HepG2 (cell line): ENCODE results near the gene DRC7. TPM values are rescaled to one million over a fixed set of nuclear protein-coding genes. Genes with fewer than 3 reads are reported as not detected.

Experiments
- ATAC-seq: fragments of 200-7000 bp; cut with Tn5 transposase; 3 replicates; pipeline ENCODE4 v1.9.1; 2020; ENCODE audit warnings: mild to moderate bottlenecking, moderate library complexity
- BruUV-seq: library from RNA; stranded (reverse); fragments of 400-500 nt; replicated peaks from 2 replicates; lab custom pipeline; 2021; lab: Mats Ljungman, UMichigan
- CTCF ChIA-PET: fragments of 300-600 bp; formaldehyde crosslinking; extraction: SDS; loops from one replicate; lab custom pipeline; 2021; ENCODE audit warnings: low total read pairs, inconsistent platforms, low intra/inter-chr PET ratio; lab: Yijun Ruan, JAX
- POLR2A ChIA-PET: fragments of 350-600 bp; sonication (Branson Sonifier 250); formaldehyde crosslinking; loops from one replicate; lab custom pipeline; 2020; ENCODE audit warnings: antibody characterized with exemption, inconsistent platforms; lab: Yijun Ruan, JAX
- DNase-seq: peaks from one replicate; pipeline ENCODE4 v3.0.0-alpha.2; 2015; ENCODE audit warnings: low spot score
- FAIRE-seq: peaks from 3 replicates; lab custom pipeline; 2011; peaks lifted over from hg19 to GRCh38; lab: Jason Lieb, UNC
- H2AFZ ChIP-seq: one replicate; pipeline ENCODE4 v1.6.1; 2011; ENCODE audit warnings: low read length, inconsistent platforms
- H3K27ac ChIP-seq: fragments of 300-600 bp; 3 replicates; pipeline ENCODE4 v1.8.0; 2011; ENCODE audit warnings: mixed run types, mild to moderate bottlenecking, mixed read lengths, low read length, inconsistent platforms; ENCODE audit not compliant: insufficient read depth; ENCODE audit errors: extremely low read length
- H3K27me3 ChIP-seq, 2 experiments: fragments of 200-600 bp in 1 of 2; 2 replicates in 1 of 2; 3 replicates in 1 of 2; pipeline versions ENCODE4 v1.6.0 to v1.8.0; 2011; ENCODE audit warnings: low read length in 2 of 2, mild to moderate bottlenecking in 2 of 2, moderate library complexity in 2 of 2, inconsistent platforms in 1 of 2; ENCODE audit not compliant: insufficient read depth in 2 of 2, control insufficient read depth in 1 of 2
- H3K36me3 ChIP-seq, 2 experiments: fragments of 200-600 bp in 1 of 2; replicated peaks in 1 of 2; 2 replicates in 1 of 2; 3 replicates in 1 of 2; pipeline versions ENCODE4 v1.5.1 to v1.8.0; 2011; ENCODE audit warnings: low read length in 2 of 2, inconsistent platforms in 1 of 2; ENCODE audit not compliant: insufficient read depth in 2 of 2, control insufficient read depth in 1 of 2
- H3K4me1 ChIP-seq: 2 replicates; pipeline ENCODE4 v1.5.1; 2012; ENCODE audit warnings: low read length, inconsistent platforms; ENCODE audit not compliant: insufficient read depth
- H3K4me2 ChIP-seq: 2 replicates; pipeline ENCODE4 v1.6.0; 2011; ENCODE audit warnings: low read depth, low read length, inconsistent platforms
- H3K4me3 ChIP-seq, 3 experiments: fragments of 200-600 bp in 1 of 3; sonication (generic), shearing (Covaris generic) in 1 of 3; replicated peaks in 1 of 3; 2 replicates each; pipeline ENCODE4 v1.5.1; 2011 to 2016; ENCODE audit warnings: low read length in 3 of 3, inconsistent platforms in 2 of 3, low read depth in 2 of 3, mild to moderate bottlenecking in 2 of 3, control low read depth in 1 of 3, mixed read lengths in 1 of 3; ENCODE audit not compliant: insufficient read depth in 1 of 3
- H3K79me2 ChIP-seq: one replicate; pipeline ENCODE4 v1.6.1; 2011; ENCODE audit warnings: low read length, inconsistent platforms; ENCODE audit not compliant: insufficient read depth
- H3K9ac ChIP-seq: 2 replicates; pipeline ENCODE4 v1.6.0; 2011; ENCODE audit warnings: mild to moderate bottlenecking, low read depth, low read length, inconsistent platforms; ENCODE audit not compliant: insufficient read depth
- H3K9me3 ChIP-seq: 2 replicates; pipeline ENCODE4 v1.5.1; 2012; ENCODE audit warnings: mild to moderate bottlenecking, low read length
- H4K20me1 ChIP-seq: 2 replicates; pipeline ENCODE4 v1.6.0; 2011; ENCODE audit warnings: inconsistent platforms, mild to moderate bottlenecking, low read length, moderate library complexity; ENCODE audit not compliant: insufficient read depth
- HES4 ChIP-seq: sonication (generic); formaldehyde crosslinking; IDR thresholded peaks from 2 replicates; pipeline ENCODE4 v1.9.0; 2021; ENCODE audit warnings: mild to moderate bottlenecking, missing genetic modification reagents, borderline replicate concordance
- KDM5B ChIP-seq: sonication (generic); formaldehyde crosslinking; IDR thresholded peaks from 2 replicates; pipeline ENCODE4 v1.4.0; 2020; ENCODE audit warnings: missing genetic modification reagents, mild to moderate bottlenecking, borderline replicate concordance
- RNF2 ChIP-seq: fragments of 450-650 bp; conservative IDR thresholded peaks from 2 replicates; pipeline ENCODE4 v1.6.1; 2016; ENCODE audit warnings: low read depth
- XRCC5 ChIP-seq: fragments of 200-400 bp; formaldehyde crosslinking; optimal IDR thresholded peaks from 2 replicates; pipeline ENCODE3; 2017; ENCODE audit warnings: mild to moderate bottlenecking, low read length
- ZMYM2 ChIP-seq: sonication (generic); formaldehyde crosslinking; IDR thresholded peaks from 2 replicates; pipeline ENCODE4 v1.8.0; 2022; ENCODE audit warnings: mild to moderate bottlenecking, missing genetic modification reagents
- ZMYM3 ChIP-seq: sonication (generic); formaldehyde crosslinking; IDR thresholded peaks from 2 replicates; pipeline ENCODE4 v1.5.1; 2020; ENCODE audit warnings: mild to moderate bottlenecking, missing genetic modification reagents
- ZNF121 ChIP-seq: sonication (generic); formaldehyde crosslinking; IDR thresholded peaks from 2 replicates; pipeline ENCODE4 v1.5.0; 2020; ENCODE audit warnings: mild to moderate bottlenecking, missing genetic modification reagents
- ZNF296 ChIP-seq: sonication (generic); formaldehyde crosslinking; conservative IDR thresholded peaks from 2 replicates; pipeline ENCODE4 v1.5.0; 2020; ENCODE audit warnings: mild to moderate bottlenecking, missing genetic modification reagents
- WGBS: methylation state at CpG from one replicate; pipeline ENCODE4 v1.1.6; 2017; ENCODE audit warnings: low lambda C conversion rate; 5-methylcytosine and 5-hydroxymethylcytosine counted together
- in situ Hi-C: cut with HindIII; loops from 2 replicates; pipeline ENCODE4 v1.10.0; 2017; ENCODE audit warnings: low pct_unique_long_range_greater_than_20kb; ENCODE audit not compliant: extremely low pct_ligation_motif_present
- intact Hi-C: fragments of 100-400 bp; cut with micrococcal nuclease; formaldehyde crosslinking; loops from one replicate; pipeline ENCODE4 v1.10.0; 2022; ENCODE audit not compliant: unreplicated experiment
- polyA plus RNA-seq, 8 experiments: library from polyadenylated mRNA; depleted of rRNA in 3 of 8; stranded (reverse) in 7 of 8; unstranded in 1 of 8; fragments of >200 nt; fragmentation: Illumina TruSeq in 4 of 8; extraction: Trizol in 4 of 8; gene quantifications; 2 replicates each; pipeline versions ENCODE4 v1.2.1 to v1.2.3, GENCODE V29; 2011 to 2016; ENCODE audit warnings: low read depth in 4 of 8, missing spikeins in 1 of 8, mixed read lengths in 1 of 8; ENCODE audit not compliant: insufficient read depth in 1 of 8
- total RNA-seq, 5 experiments: library from RNA; depleted of rRNA; stranded (reverse); fragments of >200 nt; fragmentation: Illumina TruSeq; extraction: Trizol; gene quantifications; 2 replicates each; pipeline ENCODE4 v1.2.3, GENCODE V29; 2016; ENCODE audit warnings: low read depth in 1 of 5
- TF ChIP-seq, protein P1 (sequence below): sonication (generic); formaldehyde crosslinking; IDR thresholded peaks from 2 replicates; pipeline ENCODE4 v1.5.0; 2020; ENCODE audit warnings: missing genetic modification reagents, mild to moderate bottlenecking, borderline replicate concordance
- TF ChIP-seq, protein P2 (sequence below): sonication (generic); formaldehyde crosslinking; IDR thresholded peaks from 2 replicates; pipeline ENCODE4 v1.8.0; 2022; ENCODE audit warnings: missing genetic modification reagents, mild to moderate bottlenecking, inconsistent platforms, borderline replicate concordance
- TF ChIP-seq, protein P3 (sequence below): sonication (generic); formaldehyde crosslinking; IDR thresholded peaks from 2 replicates; pipeline ENCODE4 v1.4.0; 2020; ENCODE audit warnings: low read depth, mild to moderate bottlenecking, missing genetic modification reagents
- TF ChIP-seq, protein P4 (sequence below): sonication (generic); formaldehyde crosslinking; IDR thresholded peaks from 2 replicates; pipeline ENCODE4 v1.8.0; 2022; ENCODE audit warnings: mild to moderate bottlenecking, missing genetic modification reagents, borderline replicate concordance
- TF ChIP-seq, protein P5 (sequence below): sonication (generic); formaldehyde crosslinking; IDR thresholded peaks from 2 replicates; pipeline ENCODE4 v1.5.0; 2020; ENCODE audit warnings: mild to moderate bottlenecking, missing genetic modification reagents

Gene DRC7
- total and polyA plus RNA-seq, 2 of the 13 experiments (the other 11 are each of a cell fraction or from before 2014, with no cell fraction given) = 2.7 to 3.4 TPM

DNA sequence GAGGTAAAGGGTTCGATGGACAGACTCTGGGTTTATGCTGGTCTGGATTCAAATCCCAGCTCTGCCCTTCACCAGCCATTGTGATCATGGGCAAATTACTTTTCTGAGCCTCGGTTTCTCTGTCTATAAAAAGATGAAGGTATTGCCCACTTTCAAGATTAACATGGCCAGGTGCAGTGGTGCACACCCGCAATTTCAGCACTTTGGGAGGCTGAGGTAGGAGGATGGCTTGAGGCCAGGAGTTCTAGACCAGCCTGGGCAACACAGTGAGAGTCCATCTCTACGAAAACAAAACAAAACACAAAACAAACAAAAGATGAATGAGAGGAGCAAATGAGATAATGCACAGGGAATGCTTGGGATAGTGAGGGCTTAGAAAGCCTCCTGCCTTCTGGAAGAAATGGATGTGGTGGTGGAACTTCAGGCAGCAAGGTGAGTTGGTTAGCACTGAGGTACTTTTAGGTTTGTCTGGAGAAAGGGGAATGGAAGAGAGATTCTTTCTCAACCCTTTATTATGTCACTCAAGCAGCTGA, 18.0 kb upstream of the DRC7 start:
- Histone ChIP-seq H3K4me3 (no peak overlapping the region), H3K27ac (no peak overlapping the region), H3K79me2 (no peaks in the 10 kb centered on the region), H3K4me2 (no peak overlapping the region; the same call in 1 of the 2 replicates), H2AFZ (no peak overlapping the region), H3K4me1 (peaks cover 53% of the 10 kb centered on the region), H3K36me3 (no peaks in the 10 kb centered on the region), H4K20me1 (no peaks in the 10 kb centered on the region), H3K9ac (no peak overlapping the region), H3K9me3 (no peaks in the 10 kb centered on the region), H3K27me3 (no peaks in the 10 kb centered on the region)
- in situ Hi-C loops (no loop called here), intact Hi-C loops (loop anchor here (2.0 kb wide), 1 partner anchor 44 kb away; no protein-coding TSS in a partner anchor)
- peak; percentile 18; the same call in 1 of the 3 replicates for ATAC-seq
- WGBS = 66% methylated on average over 4 of the region's 4 CpGs
- ChIA-PET POLR2A (interaction anchor here (1.1 to 2.6 kb wide), 3 partner anchors 9 to 59 kb away, joined by 3 to 12 read pairs (median 4); partner anchors contain the start of gene ADGRG3), CTCF (no interaction called here)
- peak; percentile 44 for DNase-seq
- no TSS peak for BruUV-seq
- peak; percentile 39 for FAIRE-seq
- TF ChIP-seq HES4 (CRISPR knock-in tag) (no peak), ZMYM2 (peak; percentile 28; the same call in 1 of the 2 replicates), ZNF296 (CRISPR knock-in tag) (no peak), ZMYM3 (CRISPR knock-in tag) (peak; percentile 39; the same call in 1 of the 2 replicates), ZNF121 (CRISPR knock-in tag) (peak; percentile 79), KDM5B (CRISPR knock-in tag) (no peak), XRCC5 (no peak), RNF2 (no peak)
- TF ChIP-seq, protein P1, sequence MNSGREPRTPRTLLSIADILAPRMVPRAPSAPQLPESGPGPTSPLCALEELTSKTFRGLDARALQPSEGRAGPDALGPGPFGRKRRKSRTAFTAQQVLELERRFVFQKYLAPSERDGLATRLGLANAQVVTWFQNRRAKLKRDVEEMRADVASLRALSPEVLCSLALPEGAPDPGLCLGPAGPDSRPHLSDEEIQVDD (CRISPR knock-in tag) = no peak
- TF ChIP-seq, protein P2, sequence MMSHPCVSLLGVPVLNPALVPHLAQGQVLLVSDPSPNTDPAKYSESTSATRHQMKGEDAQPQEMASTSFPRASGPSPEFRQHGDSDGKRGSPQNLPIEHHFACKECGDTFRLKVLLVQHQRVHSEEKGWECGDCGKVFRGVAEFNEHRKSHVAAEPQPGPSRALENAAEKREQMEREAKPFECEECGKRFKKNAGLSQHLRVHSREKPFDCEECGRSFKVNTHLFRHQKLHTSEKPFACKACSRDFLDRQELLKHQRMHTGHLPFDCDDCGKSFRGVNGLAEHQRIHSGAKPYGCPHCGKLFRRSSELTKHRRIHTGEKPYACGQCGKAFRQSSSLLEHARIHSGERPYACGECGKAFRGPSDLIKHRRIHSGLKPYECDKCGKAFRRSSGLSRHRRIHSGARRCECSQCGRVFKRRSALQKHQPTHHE (CRISPR knock-in tag) = no peak
- TF ChIP-seq, protein P3, sequence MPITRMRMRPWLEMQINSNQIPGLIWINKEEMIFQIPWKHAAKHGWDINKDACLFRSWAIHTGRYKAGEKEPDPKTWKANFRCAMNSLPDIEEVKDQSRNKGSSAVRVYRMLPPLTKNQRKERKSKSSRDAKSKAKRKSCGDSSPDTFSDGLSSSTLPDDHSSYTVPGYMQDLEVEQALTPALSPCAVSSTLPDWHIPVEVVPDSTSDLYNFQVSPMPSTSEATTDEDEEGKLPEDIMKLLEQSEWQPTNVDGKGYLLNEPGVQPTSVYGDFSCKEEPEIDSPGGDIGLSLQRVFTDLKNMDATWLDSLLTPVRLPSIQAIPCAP (CRISPR knock-in tag) = no peak
- TF ChIP-seq, protein P4, sequence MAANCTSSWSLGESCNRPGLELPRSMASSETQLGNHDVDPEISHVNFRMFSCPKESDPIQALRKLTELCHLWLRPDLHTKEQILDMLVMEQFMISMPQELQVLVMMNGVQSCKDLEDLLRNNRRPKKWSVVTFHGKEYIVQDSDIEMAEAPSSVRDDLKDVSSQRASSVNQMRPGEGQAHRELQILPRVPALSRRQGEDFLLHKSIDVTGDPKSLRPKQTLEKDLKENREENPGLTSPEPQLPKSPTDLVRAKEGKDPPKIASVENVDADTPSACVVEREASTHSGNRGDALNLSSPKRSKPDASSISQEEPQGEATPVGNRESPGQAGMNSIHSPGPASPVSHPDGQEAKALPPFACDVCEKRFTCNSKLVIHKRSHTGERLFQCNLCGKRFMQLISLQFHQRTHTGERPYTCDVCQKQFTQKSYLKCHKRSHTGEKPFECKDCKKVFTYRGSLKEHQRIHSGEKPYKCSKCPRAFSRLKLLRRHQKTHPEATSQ (CRISPR knock-in tag) = no peak
- TF ChIP-seq, protein P5, sequence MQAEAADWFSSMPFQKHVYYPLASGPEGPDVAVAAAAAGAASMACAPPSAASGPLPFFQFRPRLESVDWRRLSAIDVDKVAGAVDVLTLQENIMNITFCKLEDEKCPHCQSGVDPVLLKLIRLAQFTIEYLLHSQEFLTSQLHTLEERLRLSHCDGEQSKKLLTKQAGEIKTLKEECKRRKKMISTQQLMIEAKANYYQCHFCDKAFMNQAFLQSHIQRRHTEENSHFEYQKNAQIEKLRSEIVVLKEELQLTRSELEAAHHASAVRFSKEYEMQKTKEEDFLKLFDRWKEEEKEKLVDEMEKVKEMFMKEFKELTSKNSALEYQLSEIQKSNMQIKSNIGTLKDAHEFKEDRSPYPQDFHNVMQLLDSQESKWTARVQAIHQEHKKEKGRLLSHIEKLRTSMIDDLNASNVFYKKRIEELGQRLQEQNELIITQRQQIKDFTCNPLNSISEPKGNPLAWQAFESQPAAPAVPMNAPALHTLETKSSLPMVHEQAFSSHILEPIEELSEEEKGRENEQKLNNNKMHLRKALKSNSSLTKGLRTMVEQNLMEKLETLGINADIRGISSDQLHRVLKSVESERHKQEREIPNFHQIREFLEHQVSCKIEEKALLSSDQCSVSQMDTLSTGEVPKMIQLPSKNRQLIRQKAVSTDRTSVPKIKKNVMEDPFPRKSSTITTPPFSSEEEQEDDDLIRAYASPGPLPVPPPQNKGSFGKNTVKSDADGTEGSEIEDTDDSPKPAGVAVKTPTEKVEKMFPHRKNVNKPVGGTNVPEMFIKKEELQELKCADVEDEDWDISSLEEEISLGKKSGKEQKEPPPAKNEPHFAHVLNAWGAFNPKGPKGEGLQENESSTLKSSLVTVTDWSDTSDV = no peak
